H9 (cell line): Measurements from ENCODE around the gene ABCC2. TPM values are rescaled to one million over a fixed set of nuclear protein-coding genes. Genes with fewer than 3 reads are reported as not detected.

Experiments
- DNase-seq: peaks from one replicate; pipeline ENCODE4 v3.0.0-alpha.2; 2017
- H2AFZ ChIP-seq: one replicate; pipeline ENCODE4 v1.6.1; 2013; ENCODE audit warnings: mild to moderate bottlenecking, low read length, control low read depth, moderate library complexity
- H2AK5ac ChIP-seq: 2 replicates; pipeline ENCODE4 v1.6.1; 2013; ENCODE audit warnings: low read length, control low read depth, mixed read lengths; ENCODE audit not compliant: insufficient read length
- H2BK120ac ChIP-seq: one replicate; pipeline ENCODE4 v1.6.1; 2013; ENCODE audit warnings: low read depth, mild to moderate bottlenecking, low read length, control low read depth, inconsistent platforms; ENCODE audit not compliant: poor library complexity, severe bottlenecking
- H2BK12ac ChIP-seq: 2 replicates; pipeline ENCODE4 v1.6.1; 2013; ENCODE audit warnings: low read length, control low read depth, mixed read lengths, low read depth; ENCODE audit not compliant: insufficient read length
- H2BK15ac ChIP-seq: 2 replicates; pipeline ENCODE4 v1.6.1; 2013; ENCODE audit warnings: low read depth, low read length, control low read depth
- H2BK20ac ChIP-seq: one replicate; pipeline ENCODE4 v1.6.1; 2013; ENCODE audit warnings: low read depth, mild to moderate bottlenecking, low read length, control low read depth, inconsistent platforms; ENCODE audit not compliant: poor library complexity, severe bottlenecking
- H2BK5ac ChIP-seq: 2 replicates; pipeline ENCODE4 v1.6.1; 2013; ENCODE audit warnings: low read length, control low read depth, mixed read lengths; ENCODE audit not compliant: insufficient read length
- H3K14ac ChIP-seq: 2 replicates; pipeline ENCODE4 v1.6.1; 2013; ENCODE audit warnings: low read length, control low read depth; ENCODE audit not compliant: insufficient read depth
- H3K18ac ChIP-seq: 2 replicates; pipeline ENCODE4 v1.6.1; 2013; ENCODE audit warnings: low read depth, mild to moderate bottlenecking, mixed read lengths, low read length, control low read depth; ENCODE audit not compliant: insufficient read length
- H3K23ac ChIP-seq: 2 replicates; pipeline ENCODE4 v1.6.1; 2013; ENCODE audit warnings: low read length, control low read depth, mixed read lengths, low read depth; ENCODE audit not compliant: insufficient read length
- H3K23me2 ChIP-seq: 2 replicates; pipeline ENCODE4 v1.6.1; 2013; ENCODE audit warnings: low read depth, mild to moderate bottlenecking, mixed read lengths, low read length, control low read depth; ENCODE audit not compliant: insufficient read length, poor library complexity, severe bottlenecking
- H3K27ac ChIP-seq: 2 replicates; pipeline ENCODE4 v1.5.1; 2013; ENCODE audit warnings: low read length, control low read depth, mixed read lengths, low read depth; ENCODE audit not compliant: insufficient read length
- H3K27me3 ChIP-seq: 2 replicates; pipeline ENCODE4 v1.6.1; 2013; ENCODE audit warnings: low read length, control low read depth, inconsistent platforms; ENCODE audit not compliant: insufficient read depth
- H3K4ac ChIP-seq: 2 replicates; pipeline ENCODE4 v1.6.1; 2013; ENCODE audit warnings: low read depth, mild to moderate bottlenecking, control low read depth, inconsistent platforms, low read length, moderate library complexity
- H3K4me1 ChIP-seq: 2 replicates; pipeline ENCODE4 v1.6.1; 2013; ENCODE audit warnings: low read length, control low read depth, inconsistent platforms; ENCODE audit not compliant: insufficient read depth
- H3K4me2 ChIP-seq: 2 replicates; pipeline ENCODE4 v1.6.1; 2013; ENCODE audit warnings: low read length, control low read depth, mixed read lengths; ENCODE audit not compliant: insufficient read length, insufficient read depth
- H3K56ac ChIP-seq: 2 replicates; pipeline ENCODE4 v1.6.1; 2013; ENCODE audit warnings: low read depth, mild to moderate bottlenecking, mixed read lengths, low read length, control low read depth; ENCODE audit not compliant: insufficient read length
- H3K79me1 ChIP-seq: 2 replicates; pipeline ENCODE4 v1.6.1; 2013; ENCODE audit warnings: low read depth, mild to moderate bottlenecking, moderate library complexity, low read length, control low read depth, inconsistent platforms; ENCODE audit not compliant: insufficient read depth, poor library complexity, severe bottlenecking
- H3K79me2 ChIP-seq: 2 replicates; pipeline ENCODE4 v1.6.1; 2013; ENCODE audit warnings: low read length, control low read depth, inconsistent platforms; ENCODE audit not compliant: insufficient read depth
- H3K9ac ChIP-seq: 2 replicates; pipeline ENCODE4 v1.6.1; 2013; ENCODE audit warnings: low read length, control low read depth, mixed read lengths; ENCODE audit not compliant: insufficient read length; ENCODE audit errors: extremely low read depth
- H3K9me3 ChIP-seq: one replicate; pipeline ENCODE4 v1.6.1; 2013; ENCODE audit warnings: low read depth, low read length, inconsistent platforms; ENCODE audit not compliant: control insufficient read depth
- H3T11ph ChIP-seq: one replicate; pipeline ENCODE4 v1.6.1; 2013; ENCODE audit warnings: mild to moderate bottlenecking, low read length, control low read depth, inconsistent platforms
- H4K20me1 ChIP-seq: one replicate; pipeline ENCODE4 v1.6.1; 2013; ENCODE audit not compliant: control insufficient read depth, insufficient read length, insufficient read depth
- H4K5ac ChIP-seq: 2 replicates; pipeline ENCODE4 v1.6.1; 2013; ENCODE audit warnings: low read depth, mild to moderate bottlenecking, mixed read lengths, low read length, control low read depth; ENCODE audit not compliant: insufficient read length
- H4K8ac ChIP-seq: replicated peaks from 2 replicates; pipeline ENCODE4 v1.6.1; 2013; ENCODE audit warnings: low read length, control low read depth, mixed read lengths, low read depth; ENCODE audit not compliant: insufficient read length
- H4K91ac ChIP-seq: 2 replicates; pipeline ENCODE4 v1.6.1; 2013; ENCODE audit warnings: low read depth, mild to moderate bottlenecking, moderate library complexity, mixed read lengths, low read length, control low read depth; ENCODE audit not compliant: insufficient read length
- H3K27ac Mint-ChIP-seq, 3 experiments: 2 replicates in 2 of 3; 3 replicates in 1 of 3; pipeline ENCODE4 v1.8.0; 2020 to 2021; ENCODE audit warnings: mixed read lengths in 3 of 3, mild to moderate bottlenecking in 1 of 3, moderate library complexity in 1 of 3
- H3K27me3 Mint-ChIP-seq: 2 replicates; pipeline ENCODE4 v1.8.0; 2021; ENCODE audit warnings: low read depth, mild to moderate bottlenecking, moderate library complexity, mixed read lengths
- H3K36me3 Mint-ChIP-seq, 3 experiments: 2 replicates in 2 of 3; 3 replicates in 1 of 3; pipeline ENCODE4 v1.8.0; 2020 to 2021; ENCODE audit warnings: low read depth in 3 of 3, mixed read lengths in 3 of 3; ENCODE audit not compliant: insufficient read depth in 1 of 3
- H3K4me1 Mint-ChIP-seq, 2 experiments: 2 replicates each; pipeline ENCODE4 v1.8.0; 2020; ENCODE audit warnings: mixed read lengths in 2 of 2
- H3K4me3 Mint-ChIP-seq, 2 experiments: 2 replicates in 1 of 2; 3 replicates in 1 of 2; pipeline ENCODE4 v1.8.0; 2020 to 2021; ENCODE audit warnings: mild to moderate bottlenecking in 2 of 2, mixed read lengths in 2 of 2, moderate library complexity in 1 of 2
- H3K9me3 Mint-ChIP-seq, 2 experiments: 2 replicates in 1 of 2; 3 replicates in 1 of 2; pipeline ENCODE4 v1.8.0; 2020; ENCODE audit warnings: mild to moderate bottlenecking in 2 of 2, mixed read lengths in 2 of 2, moderate library complexity in 1 of 2
- total RNA-seq: library from RNA; stranded (reverse); gene quantifications from 2 replicates; pipeline ENCODE4 v1.2.1, GENCODE V29; 2021
- TF ChIP-seq, protein P1 (sequence below): fragments of 200-600 bp; sonication (generic); conservative IDR thresholded peaks from 3 replicates; pipeline ENCODE4 v1.8.0; 2021; ENCODE audit warnings: antibody characterized with exemption, mild to moderate bottlenecking

Gene ABCC2
- total RNA-seq, 1 experiment from 2014 or later: 0.68 TPM

GRCh38 chr10:99775850-99776249, 6.6 kb upstream of the ABCC2 start:
- Mint-ChIP-seq H3K27ac (no peak overlapping the region), H3K9me3 (no peaks in the 10 kb centered on the region; a peak in 1 of 5 replicates), H3K36me3 (no peaks in the 10 kb centered on the region), H3K27me3 (no peaks in the 10 kb centered on the region), H3K4me1 (peaks cover 12 to 14% of the 10 kb centered on the region in 2 experiments), H3K4me3 (no peak overlapping the region)
- H2BK120ac ChIP-seq: no peak overlapping the region
- H2BK12ac ChIP-seq: no peak overlapping the region
- no peaks in the 10 kb centered on the region for H4K20me1 ChIP-seq
- H4K91ac ChIP-seq: no peak overlapping the region
- no peaks in the 10 kb centered on the region for H3K9me3 ChIP-seq
- TF ChIP-seq, protein P1, sequence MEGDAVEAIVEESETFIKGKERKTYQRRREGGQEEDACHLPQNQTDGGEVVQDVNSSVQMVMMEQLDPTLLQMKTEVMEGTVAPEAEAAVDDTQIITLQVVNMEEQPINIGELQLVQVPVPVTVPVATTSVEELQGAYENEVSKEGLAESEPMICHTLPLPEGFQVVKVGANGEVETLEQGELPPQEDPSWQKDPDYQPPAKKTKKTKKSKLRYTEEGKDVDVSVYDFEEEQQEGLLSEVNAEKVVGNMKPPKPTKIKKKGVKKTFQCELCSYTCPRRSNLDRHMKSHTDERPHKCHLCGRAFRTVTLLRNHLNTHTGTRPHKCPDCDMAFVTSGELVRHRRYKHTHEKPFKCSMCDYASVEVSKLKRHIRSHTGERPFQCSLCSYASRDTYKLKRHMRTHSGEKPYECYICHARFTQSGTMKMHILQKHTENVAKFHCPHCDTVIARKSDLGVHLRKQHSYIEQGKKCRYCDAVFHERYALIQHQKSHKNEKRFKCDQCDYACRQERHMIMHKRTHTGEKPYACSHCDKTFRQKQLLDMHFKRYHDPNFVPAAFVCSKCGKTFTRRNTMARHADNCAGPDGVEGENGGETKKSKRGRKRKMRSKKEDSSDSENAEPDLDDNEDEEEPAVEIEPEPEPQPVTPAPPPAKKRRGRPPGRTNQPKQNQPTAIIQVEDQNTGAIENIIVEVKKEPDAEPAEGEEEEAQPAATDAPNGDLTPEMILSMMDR: no peak
- no peak overlapping the region for H2BK20ac ChIP-seq
- H3K23ac ChIP-seq: no peak overlapping the region
- H3K56ac ChIP-seq: no peak overlapping the region
- no peak for DNase-seq
- H4K8ac ChIP-seq: no peak overlapping the region
- H3K4me2 ChIP-seq: no peak overlapping the region
- no peak overlapping the region for H2BK5ac ChIP-seq
- H3T11ph ChIP-seq: no peak overlapping the region
- H3K4me1 ChIP-seq: 0 out of 2 replicates have a peak, but pooled peaks cover 3% of the 10 kb centered on the region
- no peak overlapping the region for H3K18ac ChIP-seq
- no peak overlapping the region for H2AK5ac ChIP-seq
- no peak overlapping the region for H3K14ac ChIP-seq
- no peaks in the 10 kb centered on the region for H3K79me2 ChIP-seq
- H3K79me1 ChIP-seq: no peaks in the 10 kb centered on the region
- H3K9ac ChIP-seq: no peak overlapping the region
- H3K4ac ChIP-seq: no peak overlapping the region
- H3K27ac ChIP-seq: no peak overlapping the region
- no peaks in the 10 kb centered on the region for H3K23me2 ChIP-seq
- no peaks in the 10 kb centered on the region for H3K27me3 ChIP-seq
- H2BK15ac ChIP-seq: no peak overlapping the region
- H2AFZ ChIP-seq: no peak overlapping the region
- H4K5ac ChIP-seq: no peak overlapping the region
